Measurements from ENCODE around the gene MRPL12. TPM values are rescaled to one million over a fixed set of nuclear protein-coding genes. Genes with fewer than 3 reads are reported as not detected.
A peak's percentile ranks its signal among the peaks of the same experiment; 100 is the strongest.

Gene MRPL12
- polyA plus RNA-seq, 1 donor: 55.2 TPM

DNA sequence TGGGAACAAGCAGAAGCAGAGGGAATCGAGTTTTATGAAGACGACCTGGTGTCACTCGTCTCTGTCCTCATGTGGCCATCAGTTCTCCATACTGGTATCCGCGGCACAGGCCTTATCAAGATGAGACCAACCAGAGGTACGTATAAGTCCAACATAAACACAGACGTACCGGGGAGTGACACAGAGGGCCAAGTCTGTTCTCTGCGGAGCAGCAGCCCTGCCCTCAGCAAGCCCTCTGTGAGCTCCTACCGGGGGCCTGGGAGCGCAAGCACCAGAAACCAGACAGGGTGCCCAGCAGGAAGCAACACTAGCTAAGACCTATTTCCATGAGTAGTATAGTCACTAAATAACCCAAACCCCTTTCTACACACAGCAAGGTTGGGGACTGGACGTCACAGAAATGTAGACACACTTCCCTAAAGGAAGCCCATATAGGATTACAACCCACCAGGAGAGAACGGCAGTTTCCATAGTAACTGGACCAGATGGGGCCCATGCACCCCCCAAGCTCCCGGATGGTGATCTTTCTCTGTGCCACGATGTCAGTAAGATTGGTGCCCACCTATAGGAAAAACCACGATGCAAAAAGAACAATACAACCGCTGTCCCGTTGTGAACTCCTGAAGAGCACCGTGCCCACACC, 20.5 kb upstream of the MRPL12 start:
- DNase-seq: no peak

- no peak for DNase-seq
These were observed 20.0 kb upstream of the MRPL12 start for GRCh38 chr17:81683208-81683583.

DNA sequence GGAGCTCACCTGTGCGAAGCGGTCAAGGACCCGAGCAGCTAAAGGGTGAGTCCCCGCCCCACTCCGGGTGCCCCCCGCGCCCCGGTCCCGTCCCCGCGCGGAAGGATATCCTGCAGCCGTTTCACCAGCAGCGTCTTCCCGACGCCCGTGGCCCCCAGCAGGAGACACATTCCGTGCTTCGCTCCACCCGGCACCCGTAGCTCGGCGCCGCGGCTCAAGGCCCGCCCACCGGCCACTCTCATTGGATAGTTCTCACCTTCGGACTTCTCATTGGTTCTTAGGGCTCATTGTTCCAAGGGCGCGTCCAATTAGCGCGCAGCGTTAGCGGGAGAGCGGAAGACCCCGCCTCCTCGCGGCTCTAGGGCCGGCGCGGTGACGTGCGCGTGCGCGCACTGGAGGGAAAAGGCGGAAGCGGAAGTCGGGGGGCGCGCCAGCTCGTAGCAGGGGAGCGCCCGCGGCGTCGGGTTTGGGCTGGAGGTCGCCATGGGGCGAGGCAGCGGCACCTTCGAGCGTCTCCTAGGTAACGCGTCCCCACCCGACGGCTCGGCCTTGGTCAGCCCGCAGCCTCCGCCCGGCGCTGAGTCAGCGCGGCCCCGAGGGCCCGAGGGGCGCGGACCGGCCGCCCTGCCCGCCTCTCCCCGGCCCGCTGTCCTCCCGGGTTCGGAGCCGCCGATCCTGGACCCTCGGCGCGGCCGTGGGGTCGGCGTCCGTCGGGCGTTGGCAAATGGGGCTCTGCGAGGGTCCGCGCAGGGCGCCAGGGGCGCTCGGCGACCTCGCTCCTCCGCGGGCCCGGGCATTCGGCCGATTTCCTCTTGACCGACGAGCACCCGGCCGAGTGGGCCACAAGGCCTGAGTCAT, 19.4 kb upstream of the MRPL12 start, which contains the start of the genes ARL16 and HGS:
TSS of gene ARL16 (minus strand) at position 214 of the 858 bp plus-strand sequence. CDS start at position 170, 44 bp downstream.
TSS of gene HGS (plus strand) at position 428 of the 858 bp plus-strand sequence. CDS start at position 484, 56 bp downstream.
- peak; percentile 100 for DNase-seq

GRCh38 chr17:81684442-81684911, 18.7 kb upstream of the MRPL12 start:
- DNase-seq: no peak

- no peak for DNase-seq
These were observed 18.1 kb upstream of the MRPL12 start for GRCh38 chr17:81685108-81685507.

GRCh38 chr17:81686614-81687013, 16.6 kb upstream of the MRPL12 start:
- DNase-seq: no peak

DNA sequence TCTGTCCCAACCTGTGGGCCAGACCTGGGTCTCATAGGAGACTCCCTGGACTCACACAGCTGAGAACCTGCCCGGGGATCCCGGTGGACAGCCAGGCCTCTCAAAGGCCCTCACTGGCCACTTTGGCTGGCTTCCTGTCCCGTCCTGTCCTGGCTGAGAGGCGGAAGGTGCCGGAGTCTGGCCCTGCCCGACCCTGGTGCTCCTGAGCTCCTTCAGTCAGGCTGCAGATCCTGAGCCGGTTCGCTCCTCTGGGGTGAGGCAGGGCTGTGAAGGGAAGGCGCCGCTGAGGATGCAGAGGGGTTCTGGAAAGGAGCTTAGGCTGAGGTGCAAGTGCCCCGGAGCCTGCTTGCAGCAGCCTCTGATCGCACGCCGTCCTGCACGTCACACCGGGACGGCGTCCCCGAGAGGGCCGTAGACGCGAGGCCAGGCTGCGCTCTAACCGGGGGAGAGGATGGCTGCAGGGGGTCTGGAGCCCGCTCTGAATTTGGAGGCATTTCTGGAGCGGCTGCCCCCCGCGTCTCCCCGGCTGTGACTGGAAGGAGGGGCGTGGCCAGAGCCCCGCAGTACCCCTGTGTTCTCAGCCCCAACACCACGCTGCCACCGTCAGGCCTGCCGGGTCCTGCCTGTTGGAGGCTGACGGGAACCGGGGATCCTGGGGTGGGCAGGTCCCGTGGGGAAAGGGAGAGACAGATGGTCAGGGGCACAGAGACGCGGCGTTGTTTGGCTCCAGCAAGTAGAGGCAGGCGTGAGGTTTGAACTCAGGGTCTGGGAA, 15.2 kb upstream of the MRPL12 start:
- DNase-seq: no peak

DNA sequence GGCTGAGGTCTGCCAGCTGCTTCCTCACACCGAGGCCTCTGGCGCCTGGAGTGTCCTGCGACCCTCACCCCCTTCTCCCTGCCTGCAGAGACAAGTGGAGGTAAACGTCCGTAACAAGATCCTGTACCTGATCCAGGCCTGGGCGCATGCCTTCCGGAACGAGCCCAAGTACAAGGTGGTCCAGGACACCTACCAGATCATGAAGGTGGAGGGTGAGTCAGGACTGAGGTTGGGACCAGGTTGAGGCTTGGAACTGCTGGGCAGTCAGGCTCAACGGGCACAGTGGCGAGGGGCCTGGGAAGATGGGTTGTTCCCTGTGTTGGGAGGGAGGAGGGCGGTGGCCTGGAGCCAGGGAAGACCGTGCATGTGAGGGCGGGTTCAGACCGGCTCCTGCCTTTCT, 14.6 kb upstream of the MRPL12 start:
- no peak for DNase-seq

GRCh38 chr17:81690066-81690465, 13.1 kb upstream of the MRPL12 start:
- no peak for DNase-seq

DNA sequence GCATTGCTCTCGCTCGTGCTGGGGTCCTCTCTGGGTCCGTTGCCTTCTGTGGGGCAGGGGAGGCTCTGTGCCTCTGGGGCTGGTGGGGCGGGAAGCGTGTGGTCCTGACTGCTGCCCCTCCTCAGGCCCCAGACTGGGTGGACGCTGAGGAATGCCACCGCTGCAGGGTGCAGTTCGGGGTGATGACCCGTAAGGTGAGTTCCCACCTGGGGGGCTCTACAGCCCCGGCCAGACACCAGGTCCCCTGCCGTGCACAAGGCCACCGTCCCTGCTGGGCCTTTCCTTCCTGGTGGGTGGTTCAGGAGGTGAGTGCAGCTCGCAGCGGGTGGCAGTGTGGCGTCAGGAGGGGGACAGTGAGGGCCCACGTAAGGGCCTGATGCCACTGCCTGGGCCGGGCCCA, 12.6 kb upstream of the MRPL12 start:
- DNase-seq: no peak

GRCh38 chr17:81691196-81691595, 12.0 kb upstream of the MRPL12 start:
- DNase-seq: no peak

- no peak for DNase-seq
These were observed 11.6 kb upstream of the MRPL12 start for GRCh38 chr17:81691608-81692007.

DNA sequence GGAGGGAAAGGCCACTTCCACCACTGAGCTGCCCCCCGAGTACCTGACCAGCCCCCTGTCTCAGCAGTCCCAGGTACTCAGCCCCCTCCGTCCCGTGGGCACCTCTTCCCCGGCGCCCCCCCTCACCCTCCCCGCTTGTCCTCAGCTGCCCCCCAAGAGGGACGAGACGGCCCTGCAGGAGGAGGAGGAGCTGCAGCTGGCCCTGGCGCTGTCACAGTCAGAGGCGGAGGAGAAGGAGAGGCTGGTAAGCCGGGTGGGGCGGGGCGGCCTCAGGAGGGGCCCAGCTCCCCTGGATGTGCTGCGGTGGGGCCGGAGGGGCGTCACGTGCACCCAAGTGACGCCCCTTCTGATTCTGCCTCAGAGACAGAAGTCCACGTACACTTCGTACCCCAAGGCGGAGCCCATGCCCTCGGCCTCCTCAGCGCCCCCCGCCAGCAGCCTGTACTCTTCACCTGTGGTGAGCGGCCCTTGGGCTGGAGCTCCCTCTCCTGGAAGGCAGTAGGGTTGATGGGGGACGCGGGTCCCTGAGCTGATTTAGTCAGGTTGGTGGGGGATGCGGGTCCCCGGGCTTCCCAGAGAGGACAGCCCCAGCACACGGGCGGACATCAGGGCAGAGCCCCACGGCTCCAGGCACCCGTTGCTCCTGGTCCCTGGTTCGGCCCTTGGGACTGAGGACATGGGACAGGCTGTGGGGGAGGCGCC, 9.5 kb upstream of the MRPL12 start:
- no peak for DNase-seq

DNA sequence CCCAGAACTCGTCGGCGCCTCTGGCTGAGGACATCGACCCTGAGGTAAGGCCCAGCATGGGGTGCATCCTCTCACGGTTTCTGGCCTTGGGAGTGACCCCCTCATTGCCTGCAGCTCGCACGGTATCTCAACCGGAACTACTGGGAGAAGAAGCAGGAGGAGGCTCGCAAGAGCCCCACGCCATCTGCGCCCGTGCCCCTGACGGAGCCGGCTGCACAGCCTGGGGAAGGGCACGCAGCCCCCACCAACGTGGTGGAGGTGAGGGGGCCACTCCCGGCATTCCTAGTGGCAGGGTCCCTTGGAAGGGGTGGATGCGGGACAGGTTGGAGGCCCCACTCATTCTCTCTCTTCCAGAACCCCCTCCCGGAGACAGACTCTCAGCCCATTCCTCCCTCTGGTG, 8.4 kb upstream of the MRPL12 start:
- no peak for DNase-seq

- no peak for DNase-seq
These were observed 8.0 kb upstream of the MRPL12 start for GRCh38 chr17:81695211-81695610.

- no peak for DNase-seq
These were observed 7.4 kb upstream of the MRPL12 start for GRCh38 chr17:81695801-81696200.

DNA sequence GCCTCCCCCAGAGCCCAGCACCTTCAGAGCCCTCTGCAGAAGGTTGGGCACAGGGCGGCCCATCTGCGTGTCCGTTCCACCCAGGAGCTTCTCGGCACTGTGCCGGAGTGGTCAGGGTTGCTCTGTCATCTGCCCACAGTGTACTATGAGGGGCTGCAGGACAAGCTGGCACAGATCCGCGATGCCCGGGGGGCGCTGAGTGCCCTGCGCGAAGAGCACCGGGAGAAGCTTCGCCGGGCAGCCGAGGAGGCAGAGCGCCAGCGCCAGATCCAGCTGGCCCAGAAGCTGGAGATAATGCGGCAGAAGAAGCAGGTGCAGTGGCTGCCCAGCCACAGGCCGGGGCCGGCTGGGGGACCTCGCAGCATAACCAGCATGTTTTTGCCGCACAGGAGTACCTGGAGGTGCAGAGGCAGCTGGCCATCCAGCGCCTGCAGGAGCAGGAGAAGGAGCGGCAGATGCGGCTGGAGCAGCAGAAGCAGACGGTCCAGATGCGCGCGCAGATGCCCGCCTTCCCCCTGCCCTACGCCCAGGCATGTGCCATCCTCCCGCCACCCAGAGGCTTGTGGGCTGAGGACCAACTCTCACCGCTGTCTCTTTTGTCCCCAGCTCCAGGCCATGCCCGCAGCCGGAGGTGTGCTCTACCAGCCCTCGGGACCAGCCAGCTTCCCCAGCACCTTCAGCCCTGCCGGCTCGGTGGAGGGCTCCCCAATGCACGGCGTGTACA, 6.8 kb upstream of the MRPL12 start:
- DNase-seq: no peak

DNA sequence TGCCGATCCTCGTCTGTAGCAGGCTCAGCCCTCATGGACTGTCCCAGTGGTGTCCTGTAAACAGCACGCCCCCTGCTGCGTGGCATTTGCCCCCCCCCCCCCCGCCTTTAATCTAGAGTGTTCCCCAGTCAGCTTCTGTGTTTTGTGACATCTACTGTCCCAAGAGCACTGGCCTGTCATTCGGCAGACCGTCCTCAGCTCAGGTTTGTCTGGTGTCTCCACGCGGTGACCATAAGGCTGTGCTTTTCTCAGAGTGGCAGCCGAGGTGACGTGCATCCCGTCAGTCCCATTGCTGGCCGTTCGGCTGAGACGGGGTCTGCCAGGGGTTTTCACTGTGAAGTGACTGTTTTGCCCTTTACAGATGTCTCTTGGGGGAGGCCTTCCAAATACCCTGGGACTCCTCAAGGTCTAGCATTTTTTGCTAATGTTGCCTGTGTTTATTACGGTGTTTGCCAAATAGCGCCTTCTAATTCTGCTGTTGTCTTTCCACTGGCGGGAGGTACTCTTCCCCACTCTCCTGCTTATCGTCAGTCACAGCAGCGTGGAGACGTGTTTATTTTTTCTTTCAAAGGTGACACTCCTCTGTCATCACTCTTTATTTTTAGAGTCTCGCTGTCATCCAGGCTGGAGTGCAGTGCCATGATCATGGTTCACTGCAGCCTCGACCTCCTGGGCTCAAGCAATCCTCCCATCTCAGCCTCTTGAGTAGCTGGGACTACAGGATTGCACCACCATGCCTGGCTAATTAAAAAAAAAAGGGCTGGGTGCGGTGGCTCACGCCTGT, 5.7 kb upstream of the MRPL12 start:
- DNase-seq: no peak

DNA sequence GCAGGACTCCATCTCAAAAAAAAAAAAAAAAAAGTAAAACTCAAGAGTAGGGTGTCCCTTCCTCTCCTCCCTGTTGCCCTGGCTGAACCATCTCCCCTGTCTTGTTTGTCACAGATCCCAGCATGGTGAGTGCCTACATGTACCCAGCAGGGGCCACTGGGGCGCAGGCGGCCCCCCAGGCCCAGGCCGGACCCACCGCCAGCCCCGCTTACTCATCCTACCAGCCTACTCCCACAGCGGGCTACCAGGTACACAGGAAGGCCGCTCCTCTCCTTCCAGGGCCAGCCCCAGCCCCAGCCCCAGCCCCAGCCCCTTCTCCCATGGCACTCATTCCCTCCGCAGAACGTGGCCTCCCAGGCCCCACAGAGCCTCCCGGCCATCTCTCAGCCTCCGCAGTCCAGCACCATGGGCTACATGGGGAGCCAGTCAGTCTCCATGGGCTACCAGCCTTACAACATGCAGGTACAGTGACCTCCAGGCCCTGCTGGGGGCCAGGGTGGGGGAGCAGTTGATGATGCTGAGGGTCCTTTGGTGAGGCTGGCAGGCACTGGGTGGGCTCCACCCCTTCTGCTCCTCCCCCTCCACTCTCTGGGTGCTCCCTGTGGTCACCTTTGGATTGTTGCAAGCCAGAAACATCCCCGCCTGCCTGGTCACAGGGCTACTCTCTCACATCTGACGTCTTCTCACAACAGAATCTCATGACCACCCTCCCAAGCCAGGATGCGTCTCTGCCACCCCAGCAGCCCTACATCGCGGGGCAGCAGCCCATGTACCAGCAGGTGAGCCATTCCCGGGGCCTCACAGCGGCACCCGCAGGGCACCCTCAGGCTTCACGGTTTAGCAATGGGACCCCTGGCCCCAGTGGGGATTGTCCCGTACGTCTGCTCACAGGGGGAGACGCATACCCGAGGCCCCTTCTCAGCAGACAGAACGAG, 2.5 kb upstream of the MRPL12 start:
- no peak for DNase-seq

Measured in hindlimb muscle (tissue), 1 donor.